Trophoblast cell (in vitro differentiated cells and primary cell): ENCODE measurements around the gene KSR1.
A peak's percentile ranks its signal among the peaks of the same experiment; 100 is the strongest.

ENCODE experiments used
- DNase-seq, 2 donors: peaks; one replicate each; pipeline ENCODE4 v3.0.0-alpha.2; 2016
- H2AFZ ChIP-seq: 2 replicates; pipeline ENCODE4 v1.6.1; 2013; ENCODE audit warnings: low read length, moderate library complexity, mild to moderate bottlenecking; ENCODE audit not compliant: insufficient read depth, poor library complexity
- H2AK5ac ChIP-seq: 2 replicates; pipeline ENCODE4 v1.6.1; 2013; ENCODE audit warnings: mild to moderate bottlenecking, low read length
- H2BK120ac ChIP-seq: 2 replicates; pipeline ENCODE4 v1.6.1; 2013; ENCODE audit warnings: low read length, mild to moderate bottlenecking, moderate library complexity; ENCODE audit not compliant: insufficient read depth, poor library complexity
- H2BK12ac ChIP-seq: 2 replicates; pipeline ENCODE4 v1.6.1; 2013; ENCODE audit warnings: mild to moderate bottlenecking, low read length, moderate library complexity
- H2BK5ac ChIP-seq: 2 replicates; pipeline ENCODE4 v1.6.1; 2013; ENCODE audit warnings: low read length, low read depth, moderate library complexity, mild to moderate bottlenecking; ENCODE audit not compliant: poor library complexity
- H3K14ac ChIP-seq: 2 replicates; pipeline ENCODE4 v1.6.1; 2013; ENCODE audit warnings: mild to moderate bottlenecking, low read length
- H3K18ac ChIP-seq: 2 replicates; pipeline ENCODE4 v1.6.1; 2013; ENCODE audit warnings: mild to moderate bottlenecking, low read length
- H3K23ac ChIP-seq: 2 replicates; pipeline ENCODE4 v1.6.1; 2013; ENCODE audit warnings: low read length
- H3K27ac ChIP-seq: 2 replicates; pipeline ENCODE4 v1.5.1; 2013; ENCODE audit warnings: low read depth, mild to moderate bottlenecking, inconsistent platforms, low read length, moderate library complexity
- H3K27me3 ChIP-seq: 2 replicates; pipeline ENCODE4 v1.6.1; 2013; ENCODE audit warnings: inconsistent platforms, mild to moderate bottlenecking, low read length, moderate library complexity; ENCODE audit not compliant: insufficient read depth
- H3K36me3 ChIP-seq, 2 experiments: 1 replicate in 1 of 2; 2 replicates in 1 of 2; pipeline ENCODE4 v1.6.1; 2013; ENCODE audit warnings: low read length in 2 of 2, mild to moderate bottlenecking in 2 of 2, moderate library complexity in 1 of 2; ENCODE audit not compliant: insufficient read depth in 2 of 2, control insufficient read depth in 1 of 2
- H3K4ac ChIP-seq: 2 replicates; pipeline ENCODE4 v1.6.1; 2013; ENCODE audit warnings: low read depth, mild to moderate bottlenecking, low read length, moderate library complexity
- H3K4me1 ChIP-seq, 2 experiments: 1 replicate in 1 of 2; 2 replicates in 1 of 2; pipeline ENCODE4 v1.6.1; 2013; ENCODE audit warnings: low read length in 2 of 2, mild to moderate bottlenecking in 2 of 2, moderate library complexity in 1 of 2; ENCODE audit not compliant: insufficient read depth in 2 of 2, control insufficient read depth in 1 of 2
- H3K4me2 ChIP-seq: 2 replicates; pipeline ENCODE4 v1.6.1; 2013; ENCODE audit warnings: inconsistent platforms, mild to moderate bottlenecking, low read length, moderate library complexity
- H3K4me3 ChIP-seq: 2 replicates; pipeline ENCODE4 v1.5.1; 2013; ENCODE audit warnings: mild to moderate bottlenecking, low read depth, low read length, inconsistent platforms
- H3K79me1 ChIP-seq: one replicate; pipeline ENCODE4 v1.6.1; 2013; ENCODE audit warnings: low read length
- H3K79me2 ChIP-seq: 2 replicates; pipeline ENCODE4 v1.6.1; 2013; ENCODE audit warnings: low read length, mild to moderate bottlenecking; ENCODE audit not compliant: control insufficient read depth, insufficient read depth, poor library complexity
- H3K9ac ChIP-seq: 2 replicates; pipeline ENCODE4 v1.6.1; 2013; ENCODE audit warnings: mild to moderate bottlenecking, low read length
- H3K9me3 ChIP-seq: 2 replicates; pipeline ENCODE4 v1.6.1; 2013; ENCODE audit warnings: low read depth, mild to moderate bottlenecking, control low read depth, inconsistent platforms, low read length; ENCODE audit not compliant: insufficient read depth
- H4K12ac ChIP-seq: 2 replicates; pipeline ENCODE4 v1.6.1; 2013; ENCODE audit warnings: low read depth, mild to moderate bottlenecking, low read length, moderate library complexity
- H4K8ac ChIP-seq: 2 replicates; pipeline ENCODE4 v1.6.1; 2013; ENCODE audit warnings: low read depth, mild to moderate bottlenecking, low read length, moderate library complexity
- H4K91ac ChIP-seq: one replicate; pipeline ENCODE4 v1.6.1; 2013; ENCODE audit warnings: low read depth, mild to moderate bottlenecking, low read length, moderate library complexity
- WGBS: extraction: QIAGEN DNeasy Blood & Tissue Kit; methylation state at CpG from one replicate; pipeline ENCODE4 v1.1.7; 2013; ENCODE audit warnings: missing lambda C conversion rate; ENCODE audit not compliant: insufficient read length, insufficient coverage; ENCODE audit errors: extremely low coverage; 5-methylcytosine and 5-hydroxymethylcytosine counted together

KSR1 gene

DNA sequence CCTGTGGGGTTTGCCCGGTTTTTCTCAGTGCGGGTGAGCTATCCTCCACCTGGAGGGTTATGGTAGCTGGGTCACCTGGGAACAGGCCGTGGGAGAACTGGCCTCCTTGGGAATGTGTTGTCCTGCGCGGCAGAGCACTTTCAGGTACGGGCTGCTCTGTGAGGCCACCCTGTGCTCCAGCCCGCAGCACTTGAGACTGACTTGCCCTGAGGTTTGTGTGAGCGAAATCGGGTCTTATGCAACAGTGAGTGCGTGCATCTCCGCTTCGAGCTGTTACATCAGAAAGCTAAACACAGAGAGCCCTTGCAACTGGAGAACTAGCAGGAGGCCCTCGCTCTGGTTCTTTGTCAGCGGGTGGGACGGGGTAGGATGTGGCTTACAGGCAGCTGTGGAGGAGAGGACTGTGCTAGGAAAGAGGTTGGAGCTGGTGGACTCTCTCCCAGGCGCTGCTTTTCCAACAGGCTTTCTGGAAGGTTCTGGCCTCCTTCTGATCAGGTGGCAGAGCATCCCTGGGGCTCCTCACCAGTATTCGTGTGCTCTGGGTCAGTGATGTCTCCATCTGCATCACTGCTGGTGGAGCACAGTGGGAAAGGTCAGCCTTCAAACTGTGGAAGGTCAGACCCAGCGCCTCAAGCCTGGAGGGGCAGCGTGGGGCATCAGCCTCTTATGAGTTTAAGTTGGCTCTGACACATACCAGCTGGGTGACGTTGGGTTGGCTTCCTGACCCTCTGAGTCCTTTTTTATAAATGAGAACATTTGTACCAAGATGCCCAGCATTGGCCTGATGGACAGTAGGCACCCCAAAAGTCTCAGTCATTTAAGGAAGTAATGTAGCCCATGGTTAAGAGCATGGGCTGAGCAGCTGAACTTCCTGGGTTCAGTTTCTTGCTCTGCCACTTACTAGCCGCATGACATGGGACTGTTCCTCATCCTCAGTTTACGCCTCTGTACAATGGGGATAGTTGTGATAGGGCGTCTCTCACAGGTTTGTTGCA, 76.3 kb downstream of the KSR1 start:
- Histone ChIP-seq H2AK5ac (peak overlapping the region; percentile 75), H3K79me1 (peaks cover 20% of the 10 kb centered on the region), H3K23ac (no peak overlapping the region), H3K14ac (peak overlapping the region; percentile 26), H3K79me2 (peaks cover 2% of the 10 kb centered on the region), H3K4me3 (no peak overlapping the region), H3K4me2 (no peak overlapping the region), H2BK12ac (peak overlapping the region; percentile 58), H3K18ac (peak overlapping the region; percentile 55), H2AFZ (no peak overlapping the region), H3K27me3 (no peaks in the 10 kb centered on the region), H3K36me3 (no peaks in the 10 kb centered on the region), H3K9me3 (no peaks in the 10 kb centered on the region), H4K12ac (no peak overlapping the region), H3K27ac (peak overlapping the region; percentile 52), H2BK5ac (peak overlapping the region; percentile 14), H2BK120ac (peak overlapping the region; percentile 34), H3K4ac (peak overlapping the region; percentile 25), H3K9ac (no peak overlapping the region), H4K91ac (peak overlapping the region; percentile 75), H3K4me1 (peaks cover 43 to 53% of the 10 kb centered on the region in 2 experiments), H4K8ac (peak overlapping the region; percentile 30)
- peak; percentile 98 to 99 for DNase-seq
- no CpG with 5 or more reads among the region's 23 CpGs for WGBS

GRCh38 chr17:27533874-27534815, 77.9 kb downstream of the KSR1 start:
- no peaks in the 10 kb centered on the region for H3K27me3 ChIP-seq
- H3K14ac ChIP-seq = peak overlapping the region; percentile 2
- no peak overlapping the region for H4K12ac ChIP-seq
- no peak overlapping the region for H3K4me3 ChIP-seq
- no peak overlapping the region for H3K18ac ChIP-seq
- H3K9ac ChIP-seq = no peak overlapping the region
- peaks cover 20% of the 10 kb centered on the region for H3K79me1 ChIP-seq
- H2BK5ac ChIP-seq = no peak overlapping the region
- H3K23ac ChIP-seq = no peak overlapping the region
- no peak overlapping the region for H4K8ac ChIP-seq
- H3K79me2 ChIP-seq = peaks cover 2% of the 10 kb centered on the region
- no peak overlapping the region for H2AFZ ChIP-seq
- H3K4me2 ChIP-seq = no peak overlapping the region
- peak overlapping the region; percentile 64 for H2BK120ac ChIP-seq
- H3K27ac ChIP-seq = peak overlapping the region; percentile 25
- H3K4me1 ChIP-seq = peaks cover 43 to 58% of the 10 kb centered on the region in 2 experiments
- no peak overlapping the region for H3K4ac ChIP-seq
- WGBS = no CpG with 5 or more reads among the region's 14 CpGs
- H2AK5ac ChIP-seq = no peak overlapping the region
- DNase-seq = peak; percentile 79 to 90
- no peak overlapping the region for H2BK12ac ChIP-seq
- no peaks in the 10 kb centered on the region for H3K36me3 ChIP-seq
- H4K91ac ChIP-seq = peak overlapping the region; percentile 7
- H3K9me3 ChIP-seq = no peaks in the 10 kb centered on the region

DNA sequence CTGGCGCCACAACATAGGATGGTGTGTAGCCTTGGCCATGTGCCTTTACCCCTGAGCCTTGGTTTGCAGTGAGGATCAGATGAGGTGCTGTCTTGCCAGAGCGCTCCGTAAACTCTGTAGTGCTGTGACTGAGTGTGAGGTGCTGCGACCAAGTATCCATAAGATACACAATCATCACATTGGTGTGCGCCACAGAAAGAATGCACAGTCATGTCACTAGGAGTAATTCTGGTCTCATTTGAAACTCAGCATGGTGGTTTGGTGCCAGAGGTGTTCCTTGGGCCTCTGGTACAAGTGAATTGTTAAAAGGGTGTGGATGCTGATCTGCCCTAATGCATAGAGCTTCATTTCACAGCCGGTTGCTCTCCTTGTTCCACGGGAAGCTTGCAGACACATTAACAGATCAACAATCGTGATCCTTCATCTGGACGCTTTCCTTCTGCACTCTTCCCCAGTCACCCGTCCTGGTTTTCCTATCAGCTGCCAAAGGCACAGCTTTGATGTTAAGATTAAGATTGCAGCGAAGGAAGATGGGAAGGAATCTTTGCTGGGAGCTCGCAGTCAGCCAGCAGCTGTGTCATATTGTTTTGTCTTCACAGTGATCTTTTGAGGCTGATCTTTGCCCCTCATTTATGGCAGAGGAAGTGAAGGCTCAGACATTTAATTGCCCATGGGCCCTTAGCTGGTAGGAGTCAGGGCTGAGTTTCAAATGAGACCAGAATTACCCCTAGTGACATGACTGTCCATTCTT, 79.1 kb downstream of the KSR1 start:
- no peak overlapping the region for H4K12ac ChIP-seq
- H2AFZ ChIP-seq = no peak overlapping the region
- peak overlapping the region; percentile 71 for H4K91ac ChIP-seq
- H3K27me3 ChIP-seq = no peaks in the 10 kb centered on the region
- H3K9ac ChIP-seq = no peak overlapping the region
- peak; percentile 61 to 62 for DNase-seq
- H3K23ac ChIP-seq = no peak overlapping the region
- H3K79me1 ChIP-seq = peaks cover 18% of the 10 kb centered on the region
- peaks cover 43 to 59% of the 10 kb centered on the region in 2 experiments for H3K4me1 ChIP-seq
- H2BK5ac ChIP-seq = peak overlapping the region; percentile 33
- peak overlapping the region; percentile 22 for H3K4me2 ChIP-seq
- H4K8ac ChIP-seq = peak overlapping the region; percentile 45
- H3K27ac ChIP-seq = peak overlapping the region; percentile 49
- peaks cover 2% of the 10 kb centered on the region for H3K79me2 ChIP-seq
- no peak overlapping the region for H3K4me3 ChIP-seq
- peak overlapping the region; percentile 59 for H2BK12ac ChIP-seq
- H2AK5ac ChIP-seq = peak overlapping the region; percentile 49
- no peaks in the 10 kb centered on the region for H3K36me3 ChIP-seq
- peak overlapping the region; percentile 4 for H3K4ac ChIP-seq
- WGBS = no CpG with 5 or more reads among the region's 12 CpGs
- peak overlapping the region; percentile 37 for H3K14ac ChIP-seq
- no peaks in the 10 kb centered on the region for H3K9me3 ChIP-seq
- peak overlapping the region; percentile 66 for H3K18ac ChIP-seq
- peak overlapping the region; percentile 64 for H2BK120ac ChIP-seq
